HepG2 (cell line): Measurements from ENCODE around the gene CLASP1. TPM values are rescaled to one million over a fixed set of nuclear protein-coding genes. Genes with fewer than 3 reads are reported as not detected.

Experiments used
- ATAC-seq: fragments of 200-7000 bp; cut with Tn5 transposase; 3 replicates; pipeline ENCODE4 v1.9.1; 2020; ENCODE audit warnings: mild to moderate bottlenecking, moderate library complexity
- BruUV-seq: library from RNA; stranded (reverse); fragments of 400-500 nt; replicated peaks from 2 replicates; lab custom pipeline; 2021; lab: Mats Ljungman, UMichigan
- CTCF ChIA-PET: fragments of 300-600 bp; formaldehyde crosslinking; extraction: SDS; loops from one replicate; lab custom pipeline; 2021; ENCODE audit warnings: low total read pairs, inconsistent platforms, low intra/inter-chr PET ratio; lab: Yijun Ruan, JAX
- POLR2A ChIA-PET: fragments of 350-600 bp; sonication (Branson Sonifier 250); formaldehyde crosslinking; loops from one replicate; lab custom pipeline; 2020; ENCODE audit warnings: antibody characterized with exemption, inconsistent platforms; lab: Yijun Ruan, JAX
- DNase-seq: peaks from one replicate; pipeline ENCODE4 v3.0.0-alpha.2; 2015; ENCODE audit warnings: low spot score
- FAIRE-seq: peaks from 3 replicates; lab custom pipeline; 2011; peaks lifted over from hg19 to GRCh38; lab: Jason Lieb, UNC
- H2AFZ ChIP-seq: one replicate; pipeline ENCODE4 v1.6.1; 2011; ENCODE audit warnings: low read length, inconsistent platforms
- H3K27ac ChIP-seq: fragments of 300-600 bp; 3 replicates; pipeline ENCODE4 v1.8.0; 2011; ENCODE audit warnings: mixed run types, mild to moderate bottlenecking, mixed read lengths, low read length, inconsistent platforms; ENCODE audit not compliant: insufficient read depth; ENCODE audit errors: extremely low read length
- H3K27me3 ChIP-seq, 2 experiments: fragments of 200-600 bp in 1 of 2; 2 replicates in 1 of 2; 3 replicates in 1 of 2; pipeline versions ENCODE4 v1.6.0 to v1.8.0; 2011; ENCODE audit warnings: low read length in 2 of 2, mild to moderate bottlenecking in 2 of 2, moderate library complexity in 2 of 2, inconsistent platforms in 1 of 2; ENCODE audit not compliant: insufficient read depth in 2 of 2, control insufficient read depth in 1 of 2
- H3K36me3 ChIP-seq, 2 experiments: fragments of 200-600 bp in 1 of 2; replicated peaks in 1 of 2; 2 replicates in 1 of 2; 3 replicates in 1 of 2; pipeline versions ENCODE4 v1.5.1 to v1.8.0; 2011; ENCODE audit warnings: low read length in 2 of 2, inconsistent platforms in 1 of 2; ENCODE audit not compliant: insufficient read depth in 2 of 2, control insufficient read depth in 1 of 2
- H3K4me1 ChIP-seq: 2 replicates; pipeline ENCODE4 v1.5.1; 2012; ENCODE audit warnings: low read length, inconsistent platforms; ENCODE audit not compliant: insufficient read depth
- H3K4me2 ChIP-seq: 2 replicates; pipeline ENCODE4 v1.6.0; 2011; ENCODE audit warnings: low read depth, low read length, inconsistent platforms
- H3K4me3 ChIP-seq, 3 experiments: fragments of 200-600 bp in 1 of 3; sonication (generic), shearing (Covaris generic) in 1 of 3; replicated peaks in 1 of 3; 2 replicates each; pipeline ENCODE4 v1.5.1; 2011 to 2016; ENCODE audit warnings: low read length in 3 of 3, inconsistent platforms in 2 of 3, low read depth in 2 of 3, mild to moderate bottlenecking in 2 of 3, control low read depth in 1 of 3, mixed read lengths in 1 of 3; ENCODE audit not compliant: insufficient read depth in 1 of 3
- H3K79me2 ChIP-seq: one replicate; pipeline ENCODE4 v1.6.1; 2011; ENCODE audit warnings: low read length, inconsistent platforms; ENCODE audit not compliant: insufficient read depth
- H3K9ac ChIP-seq: 2 replicates; pipeline ENCODE4 v1.6.0; 2011; ENCODE audit warnings: mild to moderate bottlenecking, low read depth, low read length, inconsistent platforms; ENCODE audit not compliant: insufficient read depth
- H3K9me3 ChIP-seq: 2 replicates; pipeline ENCODE4 v1.5.1; 2012; ENCODE audit warnings: mild to moderate bottlenecking, low read length
- H4K20me1 ChIP-seq: 2 replicates; pipeline ENCODE4 v1.6.0; 2011; ENCODE audit warnings: inconsistent platforms, mild to moderate bottlenecking, low read length, moderate library complexity; ENCODE audit not compliant: insufficient read depth
- ATF3 ChIP-seq: sonication (generic); formaldehyde crosslinking; IDR thresholded peaks from 2 replicates; pipeline ENCODE4 v1.4.0; 2020; ENCODE audit warnings: missing genetic modification reagents
- ATF7 ChIP-seq, 2 experiments: fragments of 450-650 bp in 1 of 2; sonication (generic) in 1 of 2; formaldehyde crosslinking in 1 of 2; IDR thresholded peaks; 2 replicates each; pipeline versions ENCODE4 v1.4.0 to v1.6.1; 2016 to 2020; ENCODE audit warnings: antibody characterized with exemption in 1 of 2, mild to moderate bottlenecking in 1 of 2, missing genetic modification reagents in 1 of 2
- ATM ChIP-seq: fragments of 450-650 bp; IDR thresholded peaks from 2 replicates; pipeline ENCODE4 v1.7.1; 2017; ENCODE audit warnings: mild to moderate bottlenecking, borderline replicate concordance
- FOXA1 ChIP-seq, 2 experiments: fragments of 450-650 bp in 1 of 2; sonication (generic) in 1 of 2; formaldehyde crosslinking in 1 of 2; IDR thresholded peaks; 2 replicates each; pipeline versions ENCODE4 v1.4.0 to v1.6.1; 2016 to 2020; ENCODE audit warnings: missing genetic modification reagents in 1 of 2
- KDM5B ChIP-seq: sonication (generic); formaldehyde crosslinking; IDR thresholded peaks from 2 replicates; pipeline ENCODE4 v1.4.0; 2020; ENCODE audit warnings: missing genetic modification reagents, mild to moderate bottlenecking, borderline replicate concordance
- LCORL ChIP-seq, 2 experiments: fragments of 450-650 bp in 1 of 2; sonication (generic) in 1 of 2; formaldehyde crosslinking in 1 of 2; IDR thresholded peaks; 2 replicates each; pipeline versions ENCODE4 v1.5.0 to v1.6.1; 2017 to 2020; ENCODE audit warnings: antibody characterized with exemption in 1 of 2, missing genetic modification reagents in 1 of 2
- MTA3 ChIP-seq: sonication (generic); formaldehyde crosslinking; IDR thresholded peaks from 2 replicates; pipeline ENCODE4 v1.4.0; 2020; ENCODE audit warnings: missing genetic modification reagents
- NAIF1 ChIP-seq: sonication (generic); formaldehyde crosslinking; IDR thresholded peaks from 2 replicates; pipeline ENCODE4 v1.5.0; 2020; ENCODE audit warnings: mild to moderate bottlenecking, missing genetic modification reagents, borderline replicate concordance
- SOX6 ChIP-seq, 2 experiments: fragments of 450-650 bp in 1 of 2; sonication (generic) in 1 of 2; formaldehyde crosslinking in 1 of 2; IDR thresholded peaks; 2 replicates each; pipeline versions ENCODE4 v1.4.0 to v1.6.1; 2017 to 2020; ENCODE audit warnings: antibody characterized with exemption in 1 of 2, mild to moderate bottlenecking in 1 of 2, missing genetic modification reagents in 1 of 2
- ZNF546 ChIP-seq: sonication (generic); formaldehyde crosslinking; conservative IDR thresholded peaks from 2 replicates; pipeline ENCODE4 v1.8.1; 2023; ENCODE audit warnings: mild to moderate bottlenecking, missing genetic modification reagents
- ZNF619 ChIP-seq: sonication (generic); formaldehyde crosslinking; IDR thresholded peaks from 2 replicates; pipeline ENCODE4 v1.4.0; 2020; ENCODE audit warnings: mild to moderate bottlenecking, missing genetic modification reagents
- ZNF674 ChIP-seq: sonication (generic); formaldehyde crosslinking; IDR thresholded peaks from 2 replicates; pipeline ENCODE4 v1.5.0; 2020; ENCODE audit warnings: low read depth, mild to moderate bottlenecking, missing genetic modification reagents
- in situ Hi-C: cut with HindIII; loops from 2 replicates; pipeline ENCODE4 v1.10.0; 2017; ENCODE audit warnings: low pct_unique_long_range_greater_than_20kb; ENCODE audit not compliant: extremely low pct_ligation_motif_present
- intact Hi-C: fragments of 100-400 bp; cut with micrococcal nuclease; formaldehyde crosslinking; loops from one replicate; pipeline ENCODE4 v1.10.0; 2022; ENCODE audit not compliant: unreplicated experiment
- polyA plus RNA-seq, 8 experiments: library from polyadenylated mRNA; depleted of rRNA in 3 of 8; stranded (reverse) in 7 of 8; unstranded in 1 of 8; fragments of >200 nt; fragmentation: Illumina TruSeq in 4 of 8; extraction: Trizol in 4 of 8; gene quantifications; 2 replicates each; pipeline versions ENCODE4 v1.2.1 to v1.2.3, GENCODE V29; 2011 to 2016; ENCODE audit warnings: low read depth in 4 of 8, missing spikeins in 1 of 8, mixed read lengths in 1 of 8; ENCODE audit not compliant: insufficient read depth in 1 of 8
- total RNA-seq, 5 experiments: library from RNA; depleted of rRNA; stranded (reverse); fragments of >200 nt; fragmentation: Illumina TruSeq; extraction: Trizol; gene quantifications; 2 replicates each; pipeline ENCODE4 v1.2.3, GENCODE V29; 2016; ENCODE audit warnings: low read depth in 1 of 5

CLASP1 gene
- total and polyA plus RNA-seq, 2 of the 13 experiments (the other 11 are each of a cell fraction or from before 2014, with no cell fraction given), result 11.7 to 47.9 TPM

DNA sequence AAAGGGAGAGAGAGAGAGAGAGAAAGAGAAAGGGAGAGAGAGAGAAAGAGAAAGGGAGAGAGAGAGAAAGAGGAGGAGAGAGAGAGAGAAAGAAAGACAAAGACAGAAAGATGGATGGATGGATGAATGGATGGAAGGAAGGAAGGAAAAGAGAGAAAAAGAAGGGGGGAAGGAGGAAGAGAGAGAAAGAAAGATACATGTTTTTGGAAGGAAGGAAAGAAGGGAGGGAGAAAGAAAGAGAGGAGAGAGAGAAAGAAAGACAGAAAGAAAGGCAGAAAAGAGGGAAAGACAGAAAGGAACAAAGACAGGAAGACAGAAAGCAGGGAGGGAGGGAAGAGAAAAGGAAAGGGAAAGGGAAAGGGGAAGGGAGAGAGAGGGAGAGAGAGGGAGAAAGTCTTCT is 67.0 kb downstream of the CLASP1 start:
- ATAC-seq, result no peak
- no peak for FAIRE-seq
- TF ChIP-seq SOX6 (IDR thresholded peaks at IDR 0.05) (0 out of 2 replicates have a peak, but pooled peaks have one; percentile 35), SOX6 (CRISPR knock-in tag; IDR thresholded peaks at IDR 0.05) (no peak), FOXA1 (IDR thresholded peaks at IDR 0.05) (0 out of 2 replicates have a peak, but pooled peaks have one; percentile 26), FOXA1 (CRISPR knock-in tag; IDR thresholded peaks at IDR 0.05) (no peak), KDM5B (CRISPR knock-in tag) (no peak), ATM (peak; percentile 77; the same call in 1 of the 2 replicates), ATF7 (IDR thresholded peaks at IDR 0.05) (0 out of 2 replicates have a peak, but pooled peaks have one; percentile 24), ATF7 (CRISPR knock-in tag; IDR thresholded peaks at IDR 0.05) (no peak), NAIF1 (CRISPR knock-in tag) (no peak), LCORL (IDR thresholded peaks at IDR 0.05) (0 out of 2 replicates have a peak, but pooled peaks have one; percentile 32), LCORL (CRISPR knock-in tag; IDR thresholded peaks at IDR 0.05) (no peak), ATF3 (CRISPR knock-in tag) (no peak), ZNF546 (CRISPR knock-in tag) (no peak), MTA3 (CRISPR knock-in tag) (no peak), ZNF674 (CRISPR knock-in tag) (no peak), ZNF619 (CRISPR knock-in tag) (no peak)
- Histone ChIP-seq H2AFZ (no peak overlapping the region), H4K20me1 (peaks cover 8% of the 10 kb centered on the region), H3K4me3 (no peak overlapping the region), H3K9me3 (no peaks in the 10 kb centered on the region), H3K4me1 (peaks cover 32% of the 10 kb centered on the region), H3K27ac (no peak overlapping the region), H3K27me3 (no peaks in the 10 kb centered on the region), H3K79me2 (peaks cover 10% of the 10 kb centered on the region), H3K36me3 (no peaks in the 10 kb centered on the region; a peak in 3 of 5 replicates), H3K4me2 (no peak overlapping the region), H3K9ac (no peak overlapping the region)
- intact Hi-C loops, result no loop called here
- BruUV-seq, result no TSS peak
- no peak for DNase-seq
- ChIA-PET POLR2A (no interaction called here), CTCF (no interaction called here)
- in situ Hi-C loops, result no loop called here
